K562 (cell line): Measurements from ENCODE around the gene CENPN. TPM values are rescaled to one million over a fixed set of nuclear protein-coding genes. Genes with fewer than 3 reads are reported as not detected.

Source experiments
- CSDE1 ChIP-seq, 2 experiments: fragments of 450-650 bp; IDR thresholded peaks; 2 replicates each; pipeline ENCODE4 v1.6.1; 2016; ENCODE audit warnings: mild to moderate bottlenecking in 1 of 2
- EGR1 ChIP-seq: fragments of 450-650 bp; conservative IDR thresholded peaks from 2 replicates; pipeline ENCODE4 v1.6.1; 2017; ENCODE audit warnings: mild to moderate bottlenecking
- EHMT2 ChIP-seq: fragments of 450-650 bp; IDR thresholded peaks from 2 replicates; pipeline ENCODE4 v1.6.1; 2018; ENCODE audit warnings: antibody characterized with exemption
- GABPB2 ChIP-seq: fragments of 250-450 bp; sonication (Bioruptor Pico); conservative IDR thresholded peaks from 2 replicates; pipeline ENCODE4 v1.5.1; 2021; ENCODE audit warnings: mild to moderate bottlenecking
- LEF1 ChIP-seq: fragments of 450-650 bp; IDR thresholded peaks from 2 replicates; pipeline ENCODE4 v1.6.1; 2016; ENCODE audit warnings: mild to moderate bottlenecking
- NEUROD1 ChIP-seq: fragments of 150-350 bp; IDR thresholded peaks from 2 replicates; pipeline ENCODE4 v1.6.1; 2014; ENCODE audit warnings: borderline replicate concordance, low read length, low read depth; ENCODE audit not compliant: partially characterized antibody
- NFIC ChIP-seq: fragments of 450-650 bp; IDR thresholded peaks from 2 replicates; pipeline ENCODE4 v1.6.1; 2017; ENCODE audit warnings: mild to moderate bottlenecking, inconsistent platforms
- SIRT6 ChIP-seq: IDR thresholded peaks from one replicate; pipeline ENCODE4 v1.6.1; 2012; ENCODE audit warnings: low read depth, mild to moderate bottlenecking, control low read depth, inconsistent platforms, low read length, moderate library complexity
- TCF3 ChIP-seq: sonication (generic); formaldehyde crosslinking; IDR thresholded peaks from 2 replicates; pipeline ENCODE4 v1.4.0; 2020; ENCODE audit warnings: mild to moderate bottlenecking, missing genetic modification reagents
- TEAD1 ChIP-seq, 2 experiments: fragments of 450-650 bp in 1 of 2; sonication (generic) in 1 of 2; formaldehyde crosslinking; IDR thresholded peaks; 2 replicates each; pipeline versions ENCODE4 v1.4.0 to v1.8.0; 2020 to 2022; ENCODE audit warnings: mild to moderate bottlenecking in 2 of 2, missing genetic modification reagents in 1 of 2
- XRCC5 ChIP-seq: fragments of 200-400 bp; formaldehyde crosslinking; IDR thresholded peaks from 2 replicates; pipeline ENCODE4 v1.6.1; 2017; ENCODE audit warnings: low read depth, mild to moderate bottlenecking, low read length
- ZKSCAN1 ChIP-seq: fragments of 150-350 bp; IDR thresholded peaks from 2 replicates; pipeline ENCODE4 v1.6.1; 2016; ENCODE audit warnings: low read depth, low read length
- ZNF121 ChIP-seq: sonication (generic); formaldehyde crosslinking; conservative IDR thresholded peaks from 2 replicates; pipeline ENCODE4 v1.8.0; 2022; ENCODE audit warnings: missing genetic modification reagents
- ZNF184 ChIP-seq: sonication (generic); formaldehyde crosslinking; IDR thresholded peaks from 2 replicates; pipeline ENCODE4 v1.5.0; 2020; ENCODE audit warnings: missing genetic modification reagents
- polyA plus RNA-seq, 8 experiments: library from polyadenylated mRNA; depleted of rRNA in 4 of 8; stranded (reverse) in 5 of 8; unstranded in 3 of 8; fragments of >200 nt; fragmentation: Nextera tagmentation in 2 of 8; fragmentation: Illumina TruSeq in 1 of 8; extraction: Ambion mirVana in 2 of 8; extraction: Trizol in 1 of 8; gene quantifications; 2 replicates each; pipeline versions ENCODE4 v1.2.1 to v1.2.3, GENCODE V29; 2011 to 2014; ENCODE audit warnings: inconsistent platforms in 1 of 8, missing spikeins in 1 of 8
- total RNA-seq, 7 experiments: library from RNA; depleted of rRNA in 6 of 7; stranded (reverse); fragments of >200 nt in 6 of 7; fragmentation: Illumina TruSeq in 2 of 7; extraction: Trizol in 2 of 7; gene quantifications; 2 replicates each; pipeline versions ENCODE4 v1.2.1 to v1.2.3, GENCODE V29; 2011 to 2021; ENCODE audit warnings: low replicate concordance in 1 of 7
- TF ChIP-seq, protein P1 (sequence below): fragments of 250-450 bp; sonication (Bioruptor Pico); IDR thresholded peaks from 2 replicates; pipeline ENCODE4 v1.5.0; 2021; ENCODE audit warnings: mild to moderate bottlenecking, borderline replicate concordance
- TF ChIP-seq, protein P2 (sequence below): fragments of 450-650 bp; IDR thresholded peaks from one replicate; pipeline ENCODE4 v1.6.1; 2018; ENCODE audit warnings: mild to moderate bottlenecking, moderate library complexity; ENCODE audit not compliant: partially characterized antibody
- TF ChIP-seq, protein P3 (sequence below), 2 experiments: fragments of 450-650 bp; IDR thresholded peaks; 2 replicates each; pipeline ENCODE4 v1.6.1; 2018; ENCODE audit warnings: mild to moderate bottlenecking in 2 of 2, low read depth in 1 of 2; ENCODE audit not compliant: partially characterized antibody in 2 of 2
- TF ChIP-seq, protein P4 (sequence below): sonication (generic); formaldehyde crosslinking; IDR thresholded peaks from 2 replicates; pipeline ENCODE4 v1.8.1; 2023; ENCODE audit warnings: mild to moderate bottlenecking, missing genetic modification reagents
- TF ChIP-seq, protein P5 (sequence below): fragments of 450-650 bp; formaldehyde crosslinking; IDR thresholded peaks from 2 replicates; pipeline ENCODE4 v1.4.0; 2022; ENCODE audit warnings: missing genetic modification characterization

Gene CENPN
- total and polyA plus RNA-seq, 9 of the 15 experiments (the other 6 are each of a cell fraction or from before 2014, with no cell fraction given) = 92.3 to 384 (median 140) TPM

DNA sequence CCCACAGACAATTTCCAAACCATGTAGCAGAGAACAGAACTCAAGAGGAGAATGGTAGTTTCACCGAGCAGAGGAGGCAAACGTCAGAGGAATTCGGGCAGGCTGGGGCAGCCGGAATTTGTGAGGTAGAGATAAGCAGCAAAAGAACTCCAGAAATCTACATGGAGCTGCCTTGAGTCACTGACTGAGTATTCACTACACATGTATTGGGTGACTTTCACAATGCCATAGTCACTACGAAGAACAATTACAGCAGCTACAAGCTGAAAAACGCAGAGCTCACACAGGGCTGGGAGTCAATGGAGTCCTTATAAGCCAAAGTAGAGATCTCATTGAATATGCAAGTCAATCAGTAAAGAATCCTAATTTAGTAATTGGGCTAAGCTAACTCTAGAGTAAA, 13.7 kb upstream of the CENPN start (continued):
- TF ChIP-seq, protein P1, sequence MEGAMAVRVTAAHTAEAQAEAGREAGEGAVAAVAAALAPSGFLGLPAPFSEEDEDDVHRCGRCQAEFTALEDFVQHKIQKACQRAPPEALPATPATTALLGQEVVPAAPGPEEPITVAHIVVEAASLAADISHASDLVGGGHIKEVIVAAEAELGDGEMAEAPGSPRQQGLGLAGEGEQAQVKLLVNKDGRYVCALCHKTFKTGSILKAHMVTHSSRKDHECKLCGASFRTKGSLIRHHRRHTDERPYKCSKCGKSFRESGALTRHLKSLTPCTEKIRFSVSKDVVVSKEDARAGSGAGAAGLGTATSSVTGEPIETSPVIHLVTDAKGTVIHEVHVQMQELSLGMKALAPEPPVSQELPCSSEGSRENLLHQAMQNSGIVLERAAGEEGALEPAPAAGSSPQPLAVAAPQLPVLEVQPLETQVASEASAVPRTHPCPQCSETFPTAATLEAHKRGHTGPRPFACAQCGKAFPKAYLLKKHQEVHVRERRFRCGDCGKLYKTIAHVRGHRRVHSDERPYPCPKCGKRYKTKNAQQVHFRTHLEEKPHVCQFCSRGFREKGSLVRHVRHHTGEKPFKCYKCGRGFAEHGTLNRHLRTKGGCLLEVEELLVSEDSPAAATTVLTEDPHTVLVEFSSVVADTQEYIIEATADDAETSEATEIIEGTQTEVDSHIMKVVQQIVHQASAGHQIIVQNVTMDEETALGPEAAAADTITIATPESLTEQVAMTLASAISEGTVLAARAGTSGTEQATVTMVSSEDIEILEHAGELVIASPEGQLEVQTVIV (CRISPR knock-in tag) = no peak
- TF ChIP-seq TEAD1 (CRISPR knock-in tag; IDR thresholded peaks at IDR 0.05) (peak in 1 of 2 experiments; percentile 11; a peak in 1 of 4 replicates), ZNF184 (no peak), NFIC (no peak), TCF3 (CRISPR knock-in tag) (peak; percentile 52; the same call in 1 of the 2 replicates), LEF1 (peak; percentile 33; the same call in 1 of the 2 replicates), CSDE1 (IDR thresholded peaks at IDR 0.05) (no peak), SIRT6 (no peak), GABPB2 (CRISPR knock-in tag) (no peak), XRCC5 (no peak), EHMT2 (peak; percentile 58; the same call in 1 of the 2 replicates), NEUROD1 (no peak), ZKSCAN1 (no peak), EGR1 (no peak), ZNF121 (CRISPR knock-in tag) (no peak)
- TF ChIP-seq, protein P2, sequence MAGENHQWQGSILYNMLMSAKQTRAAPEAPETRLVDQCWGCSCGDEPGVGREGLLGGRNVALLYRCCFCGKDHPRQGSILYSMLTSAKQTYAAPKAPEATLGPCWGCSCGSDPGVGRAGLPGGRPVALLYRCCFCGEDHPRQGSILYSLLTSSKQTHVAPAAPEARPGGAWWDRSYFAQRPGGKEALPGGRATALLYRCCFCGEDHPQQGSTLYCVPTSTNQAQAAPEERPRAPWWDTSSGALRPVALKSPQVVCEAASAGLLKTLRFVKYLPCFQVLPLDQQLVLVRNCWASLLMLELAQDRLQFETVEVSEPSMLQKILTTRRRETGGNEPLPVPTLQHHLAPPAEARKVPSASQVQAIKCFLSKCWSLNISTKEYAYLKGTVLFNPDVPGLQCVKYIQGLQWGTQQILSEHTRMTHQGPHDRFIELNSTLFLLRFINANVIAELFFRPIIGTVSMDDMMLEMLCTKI = no peak
- TF ChIP-seq, protein P3, sequence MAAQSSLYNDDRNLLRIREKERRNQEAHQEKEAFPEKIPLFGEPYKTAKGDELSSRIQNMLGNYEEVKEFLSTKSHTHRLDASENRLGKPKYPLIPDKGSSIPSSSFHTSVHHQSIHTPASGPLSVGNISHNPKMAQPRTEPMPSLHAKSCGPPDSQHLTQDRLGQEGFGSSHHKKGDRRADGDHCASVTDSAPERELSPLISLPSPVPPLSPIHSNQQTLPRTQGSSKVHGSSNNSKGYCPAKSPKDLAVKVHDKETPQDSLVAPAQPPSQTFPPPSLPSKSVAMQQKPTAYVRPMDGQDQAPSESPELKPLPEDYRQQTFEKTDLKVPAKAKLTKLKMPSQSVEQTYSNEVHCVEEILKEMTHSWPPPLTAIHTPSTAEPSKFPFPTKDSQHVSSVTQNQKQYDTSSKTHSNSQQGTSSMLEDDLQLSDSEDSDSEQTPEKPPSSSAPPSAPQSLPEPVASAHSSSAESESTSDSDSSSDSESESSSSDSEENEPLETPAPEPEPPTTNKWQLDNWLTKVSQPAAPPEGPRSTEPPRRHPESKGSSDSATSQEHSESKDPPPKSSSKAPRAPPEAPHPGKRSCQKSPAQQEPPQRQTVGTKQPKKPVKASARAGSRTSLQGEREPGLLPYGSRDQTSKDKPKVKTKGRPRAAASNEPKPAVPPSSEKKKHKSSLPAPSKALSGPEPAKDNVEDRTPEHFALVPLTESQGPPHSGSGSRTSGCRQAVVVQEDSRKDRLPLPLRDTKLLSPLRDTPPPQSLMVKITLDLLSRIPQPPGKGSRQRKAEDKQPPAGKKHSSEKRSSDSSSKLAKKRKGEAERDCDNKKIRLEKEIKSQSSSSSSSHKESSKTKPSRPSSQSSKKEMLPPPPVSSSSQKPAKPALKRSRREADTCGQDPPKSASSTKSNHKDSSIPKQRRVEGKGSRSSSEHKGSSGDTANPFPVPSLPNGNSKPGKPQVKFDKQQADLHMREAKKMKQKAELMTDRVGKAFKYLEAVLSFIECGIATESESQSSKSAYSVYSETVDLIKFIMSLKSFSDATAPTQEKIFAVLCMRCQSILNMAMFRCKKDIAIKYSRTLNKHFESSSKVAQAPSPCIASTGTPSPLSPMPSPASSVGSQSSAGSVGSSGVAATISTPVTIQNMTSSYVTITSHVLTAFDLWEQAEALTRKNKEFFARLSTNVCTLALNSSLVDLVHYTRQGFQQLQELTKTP (IDR thresholded peaks at IDR 0.05; ENCODE audit: low read depth in 1 of 2, partially characterized antibody in 2 of 2) = no peak
- TF ChIP-seq, protein P4, sequence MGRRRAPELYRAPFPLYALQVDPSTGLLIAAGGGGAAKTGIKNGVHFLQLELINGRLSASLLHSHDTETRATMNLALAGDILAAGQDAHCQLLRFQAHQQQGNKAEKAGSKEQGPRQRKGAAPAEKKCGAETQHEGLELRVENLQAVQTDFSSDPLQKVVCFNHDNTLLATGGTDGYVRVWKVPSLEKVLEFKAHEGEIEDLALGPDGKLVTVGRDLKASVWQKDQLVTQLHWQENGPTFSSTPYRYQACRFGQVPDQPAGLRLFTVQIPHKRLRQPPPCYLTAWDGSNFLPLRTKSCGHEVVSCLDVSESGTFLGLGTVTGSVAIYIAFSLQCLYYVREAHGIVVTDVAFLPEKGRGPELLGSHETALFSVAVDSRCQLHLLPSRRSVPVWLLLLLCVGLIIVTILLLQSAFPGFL (CRISPR knock-in tag) = no peak
- TF ChIP-seq, protein P5, sequence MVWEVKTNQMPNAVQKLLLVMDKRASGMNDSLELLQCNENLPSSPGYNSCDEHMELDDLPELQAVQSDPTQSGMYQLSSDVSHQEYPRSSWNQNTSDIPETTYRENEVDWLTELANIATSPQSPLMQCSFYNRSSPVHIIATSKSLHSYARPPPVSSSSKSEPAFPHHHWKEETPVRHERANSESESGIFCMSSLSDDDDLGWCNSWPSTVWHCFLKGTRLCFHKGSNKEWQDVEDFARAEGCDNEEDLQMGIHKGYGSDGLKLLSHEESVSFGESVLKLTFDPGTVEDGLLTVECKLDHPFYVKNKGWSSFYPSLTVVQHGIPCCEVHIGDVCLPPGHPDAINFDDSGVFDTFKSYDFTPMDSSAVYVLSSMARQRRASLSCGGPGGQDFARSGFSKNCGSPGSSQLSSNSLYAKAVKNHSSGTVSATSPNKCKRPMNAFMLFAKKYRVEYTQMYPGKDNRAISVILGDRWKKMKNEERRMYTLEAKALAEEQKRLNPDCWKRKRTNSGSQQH (CRISPR knock-in tag) = no peak
